ENCODE measurements around the gene SLC12A1.

Gene SLC12A1

GRCh38 chr15:48233246-48233645 lies 27.1 kb downstream of the SLC12A1 start:
- no peak overlapping the region for H3K4me3 ChIP-seq (ENCODE audit: low read depth, low read length)
- DNase-seq (ENCODE audit: low read depth), result no peak

GRCh38 chr15:48239334-48239733 lies 33.2 kb downstream of the SLC12A1 start:
- no peak overlapping the region for H3K4me3 ChIP-seq (ENCODE audit: low read depth, low read length)
- no peak for DNase-seq (ENCODE audit: low read depth)

- no peak overlapping the region for H3K4me3 ChIP-seq (ENCODE audit: low read depth, low read length)
- no peak for DNase-seq (ENCODE audit: low read depth)
Observed at GRCh38 chr15:48242015-48242414, 35.9 kb downstream of the SLC12A1 start.

GRCh38 chr15:48242535-48242934 lies 36.4 kb downstream of the SLC12A1 start:
- H3K4me3 ChIP-seq (ENCODE audit: low read depth, low read length), result no peak overlapping the region
- no peak for DNase-seq (ENCODE audit: low read depth)

- no peak overlapping the region for H3K4me3 ChIP-seq (ENCODE audit: low read depth, low read length)
- DNase-seq (ENCODE audit: low read depth), result peak; percentile 45
Observed at GRCh38 chr15:48244921-48245320, 38.8 kb downstream of the SLC12A1 start.

- H3K4me3 ChIP-seq (ENCODE audit: low read depth, low read length), result no peak overlapping the region
Observed at GRCh38 chr15:48248414-48248813, 42.3 kb downstream of the SLC12A1 start.

GRCh38 chr15:48250640-48251076 lies 44.6 kb downstream of the SLC12A1 start:
- peak; percentile 56 for DNase-seq (ENCODE audit: low read depth)
- H3K4me3 ChIP-seq (ENCODE audit: low read depth, low read length), result no peak overlapping the region

More at GRCh38 chr15:48248414-48248813, 42.3 kb downstream of the SLC12A1 start:
- no peak for DNase-seq (ENCODE audit: low read depth)

GRCh38 chr15:48253172-48253571 lies 47.1 kb downstream of the SLC12A1 start:
- no peak overlapping the region for H3K4me3 ChIP-seq (ENCODE audit: low read depth, low read length)
- DNase-seq (ENCODE audit: low read depth), result no peak

- H3K4me3 ChIP-seq (ENCODE audit: low read depth, low read length), result no peak overlapping the region
- no peak for DNase-seq (ENCODE audit: low read depth)
Observed at GRCh38 chr15:48265135-48265534, 59.0 kb downstream of the SLC12A1 start.

GRCh38 chr15:48266024-48266689 lies 60.1 kb downstream of the SLC12A1 start:
- no peak for DNase-seq (ENCODE audit: low read depth)
- no peak overlapping the region for H3K4me3 ChIP-seq (ENCODE audit: low read depth, low read length)

- no peak for DNase-seq (ENCODE audit: low read depth)
- no peak overlapping the region for H3K4me3 ChIP-seq (ENCODE audit: low read depth, low read length)
Observed at GRCh38 chr15:48267766-48268165, 61.7 kb downstream of the SLC12A1 start.

- no peak for DNase-seq (ENCODE audit: low read depth)
- H3K4me3 ChIP-seq (ENCODE audit: low read depth, low read length), result no peak overlapping the region
Observed at GRCh38 chr15:48273049-48273448, 66.9 kb downstream of the SLC12A1 start.

- no peak for DNase-seq (ENCODE audit: low read depth)
- no peak overlapping the region for H3K4me3 ChIP-seq (ENCODE audit: low read depth, low read length)
Observed at GRCh38 chr15:48278666-48279065, 72.6 kb downstream of the SLC12A1 start.

GRCh38 chr15:48279608-48280007 lies 73.5 kb downstream of the SLC12A1 start:
- no peak for DNase-seq (ENCODE audit: low read depth)
- H3K4me3 ChIP-seq (ENCODE audit: low read depth, low read length), result no peak overlapping the region

GRCh38 chr15:48281674-48282073 lies 75.6 kb downstream of the SLC12A1 start:
- no peak for DNase-seq (ENCODE audit: low read depth)
- H3K4me3 ChIP-seq (ENCODE audit: low read depth, low read length), result no peak overlapping the region

GRCh38 chr15:48282216-48282615 lies 76.1 kb downstream of the SLC12A1 start:
- peak; percentile 8 for DNase-seq (ENCODE audit: low read depth)

GRCh38 chr15:48283396-48284145 lies 77.5 kb downstream of the SLC12A1 start:
- no peak overlapping the region for H3K4me3 ChIP-seq (ENCODE audit: low read depth, low read length)
- no peak for DNase-seq (ENCODE audit: low read depth)

More at GRCh38 chr15:48282216-48282615, 76.1 kb downstream of the SLC12A1 start:
- H3K4me3 ChIP-seq (ENCODE audit: low read depth, low read length), result no peak overlapping the region

- no peak overlapping the region for H3K4me3 ChIP-seq (ENCODE audit: low read depth, low read length)
- DNase-seq (ENCODE audit: low read depth), result peak; percentile 64
Observed at GRCh38 chr15:48285329-48286214, 79.5 kb downstream of the SLC12A1 start.

- no peak for DNase-seq (ENCODE audit: low read depth)
- no peak overlapping the region for H3K4me3 ChIP-seq (ENCODE audit: low read depth, low read length)
Observed at GRCh38 chr15:48289628-48290027, 83.5 kb downstream of the SLC12A1 start.

GRCh38 chr15:48292458-48292857 lies 86.4 kb downstream of the SLC12A1 start:
- no peak for DNase-seq (ENCODE audit: low read depth)
- no peak overlapping the region for H3K4me3 ChIP-seq (ENCODE audit: low read depth, low read length)
